ENCODE measurements around the gene NIF3L1. TPM values are rescaled to one million over a fixed set of nuclear protein-coding genes. Genes with fewer than 3 reads are reported as not detected.
A peak's percentile ranks its signal among the peaks of the same experiment; 100 is the strongest.

Gene NIF3L1
- total and polyA plus RNA-seq, 2 of the 13 experiments (the other 11 are each of a cell fraction or from before 2014, with no cell fraction given): 67.9 to 75.2 TPM

GRCh38 chr2:200851398-200852248, 37.5 kb upstream of the NIF3L1 start (continued):
- TF ChIP-seq ZNF503 (CRISPR knock-in tag; IDR thresholded peaks at IDR 0.05) (no peak), THYN1 (CRISPR knock-in tag; IDR thresholded peaks at IDR 0.05; ENCODE audit: borderline replicate concordance, low read depth) (no peak), SP4 (CRISPR knock-in tag; IDR thresholded peaks at IDR 0.05) (0 out of 2 replicates have a peak, but pooled peaks have one; percentile 17), MIXL1 (CRISPR knock-in tag; IDR thresholded peaks at IDR 0.05) (no peak), ZNF781 (CRISPR knock-in tag; IDR thresholded peaks at IDR 0.05; ENCODE audit: borderline replicate concordance, not compliant biosample characterization) (no peak), FOSL2 (CRISPR knock-in tag; IDR thresholded peaks at IDR 0.05) (no peak), HMG20B (CRISPR knock-in tag; conservative IDR thresholded peaks at IDR 0.05) (no peak), ZNF30 (CRISPR knock-in tag; IDR thresholded peaks at IDR 0.05) (no peak), TSC22D2 (CRISPR knock-in tag; IDR thresholded peaks at IDR 0.05; ENCODE audit: borderline replicate concordance) (no peak), KLF16 (CRISPR knock-in tag; IDR thresholded peaks at IDR 0.05) (no peak), GATA4 (IDR thresholded peaks at IDR 0.05; ENCODE audit: borderline replicate concordance, low read depth) (no peak), UBTF (CRISPR knock-in tag; IDR thresholded peaks at IDR 0.05) (no peak), DNMT3B (CRISPR knock-in tag; conservative IDR thresholded peaks at IDR 0.05) (no peak), ZBTB43 (CRISPR knock-in tag; conservative IDR thresholded peaks at IDR 0.05) (no peak), ATF1 (CRISPR knock-in tag; IDR thresholded peaks at IDR 0.05) (no peak), SMARCE1 (IDR thresholded peaks at IDR 0.05; ENCODE audit: borderline replicate concordance) (no peak), ZNF740 (CRISPR knock-in tag; IDR thresholded peaks at IDR 0.05) (no peak), CEBPG (CRISPR knock-in tag; IDR thresholded peaks at IDR 0.05) (no peak), RBM22 (optimal IDR thresholded peaks at IDR 0.05; ENCODE audit: low read length) (peak; percentile 88), ZNF337 (CRISPR knock-in tag; IDR thresholded peaks at IDR 0.05; ENCODE audit: borderline replicate concordance, low read depth) (no peak), TARDBP (CRISPR knock-in tag; IDR thresholded peaks at IDR 0.05) (no peak), RORA (CRISPR knock-in tag; IDR thresholded peaks at IDR 0.05) (no peak), GZF1 (CRISPR knock-in tag; IDR thresholded peaks at IDR 0.05) (no peak), NFIC (IDR thresholded peaks at IDR 0.05; ENCODE audit: low read length) (0 out of 2 replicates have a peak, but pooled peaks have one; percentile 10), FOXM1 (CRISPR knock-in tag; IDR thresholded peaks at IDR 0.05) (no peak), CENPX (CRISPR knock-in tag; IDR thresholded peaks at IDR 0.05) (no peak), SALL1 (CRISPR knock-in tag; IDR thresholded peaks at IDR 0.05) (no peak)
